ENCODE results near the gene MYO7A. TPM values are rescaled to one million over a fixed set of nuclear protein-coding genes. Genes with fewer than 3 reads are reported as not detected.

MYO7A gene
- total and polyA plus RNA-seq, 2 experiments from 2014 or later = 0.48 to 1.6 TPM

- no peak for TF ChIP-seq CTCF (IDR thresholded peaks at IDR 0.05; ENCODE audit: low read depth, low read length)
- Histone ChIP-seq H3K27me3 (peaks cover 12% of the 10 kb centered on the region), H3K36me3 (no peaks in the 10 kb centered on the region), H3K27ac (no peak overlapping the region), H3K4me3 (peak overlapping the region; percentile 14), H3K4me1 (ENCODE audit: low read depth) (peaks cover 5% of the 10 kb centered on the region), H3K9me3 (ENCODE audit: low read depth) (no peaks in the 10 kb centered on the region)
- peak; percentile 15 to 24 for DNase-seq (ENCODE audit: low read depth in 1 of 2, low spot score in 1 of 2)
Measured at GRCh38 chr11:77147668-77148321, 19.7 kb downstream of the MYO7A start.

GRCh38 chr11:77148963-77149715 lies 21.1 kb downstream of the MYO7A start:
- DNase-seq (ENCODE audit: low read depth in 1 of 2, low spot score in 1 of 2) = no peak
- H3K36me3 ChIP-seq = no peaks in the 10 kb centered on the region
- no peak overlapping the region for H3K27ac ChIP-seq
- peaks cover 12% of the 10 kb centered on the region for H3K27me3 ChIP-seq
- H3K4me1 ChIP-seq (ENCODE audit: low read depth) = peaks cover 5% of the 10 kb centered on the region
- H3K4me3 ChIP-seq = no peak overlapping the region
- no peaks in the 10 kb centered on the region for H3K9me3 ChIP-seq (ENCODE audit: low read depth)
- TF ChIP-seq CTCF (IDR thresholded peaks at IDR 0.05; ENCODE audit: low read depth, low read length) = no peak

DNA sequence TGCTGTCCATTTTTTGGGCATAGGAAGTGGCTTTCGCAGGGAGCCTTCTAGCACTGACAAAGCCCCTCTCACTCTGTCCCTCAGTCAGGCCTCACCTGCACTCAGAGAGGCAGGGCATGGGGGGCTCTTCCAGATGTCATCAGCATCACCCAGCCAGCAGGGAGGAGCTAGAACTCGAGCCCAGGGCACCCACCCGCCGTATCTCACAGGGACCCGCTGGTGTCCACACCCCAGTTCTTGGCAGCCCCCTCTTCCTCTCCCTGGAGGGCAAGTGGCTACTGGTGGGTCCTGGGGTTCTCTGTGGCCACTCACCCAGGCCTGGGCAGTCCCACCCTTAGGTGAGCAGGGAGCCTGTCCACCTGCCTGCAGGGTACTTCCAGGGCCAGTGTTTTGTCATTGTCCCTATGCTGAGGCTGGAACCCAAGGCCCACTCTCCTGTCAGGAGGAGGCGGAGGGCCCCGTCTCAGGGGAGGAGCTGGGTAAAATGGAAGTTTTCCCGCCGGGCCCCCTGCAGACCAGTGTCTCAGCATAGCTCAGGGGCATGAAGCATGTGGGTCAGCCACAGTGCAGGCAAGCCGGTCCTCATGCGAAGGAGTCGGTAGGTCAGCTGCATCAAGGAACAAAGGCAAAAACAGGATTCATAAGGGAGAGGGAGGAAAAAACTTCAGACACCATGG lies 21.8 kb downstream of the MYO7A start:
- TF ChIP-seq CTCF (IDR thresholded peaks at IDR 0.05; ENCODE audit: low read depth, low read length) = no peak
- peaks cover 2% of the 10 kb centered on the region for H3K4me1 ChIP-seq (ENCODE audit: low read depth)
- no peak overlapping the region for H3K4me3 ChIP-seq
- H3K36me3 ChIP-seq = no peaks in the 10 kb centered on the region
- no peak overlapping the region for H3K27ac ChIP-seq
- H3K27me3 ChIP-seq = peaks cover 12% of the 10 kb centered on the region
- no peaks in the 10 kb centered on the region for H3K9me3 ChIP-seq (ENCODE audit: low read depth)
- DNase-seq (ENCODE audit: low read depth in 1 of 2, low spot score in 1 of 2) = no peak

DNA sequence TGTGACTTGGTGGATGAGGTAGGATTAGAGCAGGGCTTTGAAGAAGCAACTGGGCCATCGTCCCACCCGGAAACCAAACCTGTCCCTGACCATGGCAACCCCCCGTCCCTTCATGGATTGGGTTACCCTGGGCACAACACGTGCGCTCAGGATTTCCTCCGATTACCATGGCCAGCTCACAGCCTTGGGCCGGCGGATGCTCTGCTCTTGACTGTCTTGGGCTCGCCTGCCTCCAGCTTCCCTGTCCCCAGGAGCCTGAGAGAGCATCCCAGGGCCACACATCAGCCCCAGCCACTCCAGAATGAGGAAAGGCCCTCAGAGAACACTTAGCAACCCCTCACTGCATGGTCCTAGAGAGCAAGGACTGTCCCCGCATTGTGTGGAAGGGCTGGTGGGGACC lies 22.8 kb downstream of the MYO7A start:
- no peak for DNase-seq (ENCODE audit: low read depth in 1 of 2, low spot score in 1 of 2)
- no peak for TF ChIP-seq CTCF (IDR thresholded peaks at IDR 0.05; ENCODE audit: low read depth, low read length)
- Histone ChIP-seq H3K4me1 (ENCODE audit: low read depth) (no peaks in the 10 kb centered on the region), H3K36me3 (no peaks in the 10 kb centered on the region), H3K27ac (no peak overlapping the region), H3K4me3 (no peak overlapping the region), H3K27me3 (peaks cover 12% of the 10 kb centered on the region), H3K9me3 (ENCODE audit: low read depth) (no peaks in the 10 kb centered on the region)

DNA sequence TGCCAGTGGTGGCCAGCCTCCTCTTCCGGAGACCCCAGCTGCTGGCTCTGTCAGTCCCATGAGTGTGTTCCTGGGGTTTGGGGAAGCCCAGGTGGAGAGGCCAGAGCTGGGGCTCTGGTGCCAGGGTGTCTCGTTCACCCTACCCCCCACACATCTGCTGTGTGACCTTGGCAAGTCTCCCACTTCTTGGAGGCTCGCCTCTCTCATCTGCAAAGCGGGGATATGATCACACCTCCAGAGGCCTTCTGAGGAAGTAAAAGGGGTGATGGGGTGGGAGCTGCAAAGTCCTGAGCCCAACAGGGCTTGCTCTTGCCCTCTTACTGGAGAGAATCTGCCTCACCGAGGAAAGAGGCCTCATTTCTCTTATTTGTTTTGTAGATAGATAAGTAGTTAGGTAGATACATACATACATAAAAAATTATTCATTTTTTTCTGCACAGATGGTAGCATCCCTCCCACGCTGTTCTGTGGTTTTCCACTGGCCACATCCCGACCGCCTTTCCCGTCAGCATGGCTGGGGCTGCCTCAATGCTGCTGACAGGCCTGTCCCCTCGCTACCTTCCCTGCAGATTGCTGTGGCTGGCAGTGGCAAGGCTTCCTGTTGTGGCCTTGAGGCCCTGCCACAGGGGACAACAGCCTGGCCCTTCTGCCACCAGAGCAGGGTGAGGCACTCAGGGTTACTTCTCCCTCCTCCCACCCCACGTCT lies 23.9 kb downstream of the MYO7A start:
- H3K4me1 ChIP-seq (ENCODE audit: low read depth) = no peaks in the 10 kb centered on the region
- no peaks in the 10 kb centered on the region for H3K9me3 ChIP-seq (ENCODE audit: low read depth)
- no peak overlapping the region for H3K4me3 ChIP-seq
- no peaks in the 10 kb centered on the region for H3K36me3 ChIP-seq
- H3K27me3 ChIP-seq = peaks cover 11% of the 10 kb centered on the region
- peak in 1 of 2 donors; percentile 70 for DNase-seq (ENCODE audit: low read depth in 1 of 2, low spot score in 1 of 2)
- no peak overlapping the region for H3K27ac ChIP-seq
- no peak for TF ChIP-seq CTCF (IDR thresholded peaks at IDR 0.05; ENCODE audit: low read depth, low read length)

Data from cardiac muscle cell (in vitro differentiated cells and primary cell).